ENCODE measurements around the gene GLIS2.

- TF ChIP-seq TAF1 (IDR thresholded peaks at IDR 0.05; ENCODE audit: borderline replicate concordance, low read depth, low read length): no peak
- no peak for TF ChIP-seq POLR2A (IDR thresholded peaks at IDR 0.05; ENCODE audit: low read depth, low read length)
Observed at GRCh38 chr16:4270091-4270490, 45.8 kb upstream of the GLIS2 start.

Data from GM12892 (cell line).